SJCRH30 (cell line): ENCODE results near the gene C5orf52. TPM values are rescaled to one million over a fixed set of nuclear protein-coding genes. Genes with fewer than 3 reads are reported as not detected.

Experiments
- DNase-seq, 2 experiments: peaks; one replicate each; pipeline ENCODE4 v3.0.0-alpha.2; 2015 to 2020
- H3K27ac ChIP-seq: fragments of 250-450 bp; sonication (Bioruptor Pico); 2 replicates; pipeline ENCODE4 v1.5.1; 2020; ENCODE audit warnings: mild to moderate bottlenecking, moderate library complexity
- H3K27me3 ChIP-seq: fragments of 250-450 bp; sonication (Bioruptor Pico); 2 replicates; pipeline ENCODE4 v1.5.1; 2020; ENCODE audit warnings: mild to moderate bottlenecking, moderate library complexity
- H3K36me3 ChIP-seq: fragments of 250-450 bp; sonication (Bioruptor Pico); 2 replicates; pipeline ENCODE4 v1.5.1; 2020; ENCODE audit warnings: mild to moderate bottlenecking, moderate library complexity
- H3K4me1 ChIP-seq: fragments of 250-450 bp; sonication (Bioruptor Pico); 2 replicates; pipeline ENCODE4 v1.5.1; 2020; ENCODE audit warnings: mild to moderate bottlenecking, moderate library complexity
- H3K4me3 ChIP-seq: fragments of 250-450 bp; sonication (Bioruptor Pico); 2 replicates; pipeline ENCODE4 v1.5.1; 2020; ENCODE audit warnings: mild to moderate bottlenecking, moderate library complexity
- H3K9me3 ChIP-seq: fragments of 250-450 bp; sonication (Bioruptor Pico); replicated peaks from 2 replicates; pipeline ENCODE4 v1.5.1; 2020; ENCODE audit warnings: mild to moderate bottlenecking, moderate library complexity
- total RNA-seq: library from RNA; depleted of rRNA; stranded (reverse); fragments of >200 nt; shearing (Covaris generic); gene quantifications from 2 replicates; pipeline ENCODE4 v1.2.3, GENCODE V29; 2014; rRNA removed

Gene C5orf52
- not detected in 2 replicates for total RNA-seq

GRCh38 chr5:157670662-157671591, at the start of gene C5orf52:
C5orf52 (plus strand) TSS chr5:157671533; CDS start chr5:157671615, 82 bp downstream.
- H3K27ac ChIP-seq = no peak within 1 kb of the TSS

GRCh38 chr5:157624144-157624543, 47.2 kb upstream of the C5orf52 start:
- Histone ChIP-seq H3K9me3 (peaks cover 9% of the 10 kb centered on the region; the same call in 1 of the 2 replicates), H3K4me1 (peaks cover 11% of the 10 kb centered on the region)

More at GRCh38 chr5:157670662-157671591, at the start of gene C5orf52:
- Histone ChIP-seq H3K27me3 (no peaks in the 10 kb centered on the region), H3K36me3 (no peaks in the 10 kb centered on the region), H3K9me3 (no peaks in the 10 kb centered on the region), H3K4me1 (no peaks in the 10 kb centered on the region), H3K4me3 (no peak within 1 kb of the TSS)
- DNase-seq = no peak

GRCh38 chr5:157626831-157627230, 44.5 kb upstream of the C5orf52 start:
- Histone ChIP-seq H3K4me1 (0 out of 2 replicates have a peak, but pooled peaks cover 4% of the 10 kb centered on the region), H3K4me3 (no peak overlapping the region), H3K36me3 (no peaks in the 10 kb centered on the region), H3K27me3 (no peaks in the 10 kb centered on the region), H3K9me3 (peaks cover 4% of the 10 kb centered on the region; the same call in 1 of the 2 replicates), H3K27ac (no peak overlapping the region)
- no peak for DNase-seq

More at GRCh38 chr5:157624144-157624543, 47.2 kb upstream of the C5orf52 start:
- DNase-seq = no peak
- Histone ChIP-seq H3K27me3 (no peaks in the 10 kb centered on the region), H3K4me3 (no peak overlapping the region), H3K27ac (no peak overlapping the region), H3K36me3 (no peaks in the 10 kb centered on the region)

GRCh38 chr5:157630341-157630740, 41.0 kb upstream of the C5orf52 start:
- no peaks in the 10 kb centered on the region; the same call in 1 of the 2 replicates for H3K9me3 ChIP-seq
- H3K4me3 ChIP-seq = no peak overlapping the region
- H3K27me3 ChIP-seq = no peaks in the 10 kb centered on the region
- no peaks in the 10 kb centered on the region for H3K36me3 ChIP-seq
- H3K27ac ChIP-seq = no peak overlapping the region
- DNase-seq = no peak
- 0 out of 2 replicates have a peak, but pooled peaks cover 1% of the 10 kb centered on the region for H3K4me1 ChIP-seq

- Histone ChIP-seq H3K36me3 (no peaks in the 10 kb centered on the region), H3K9me3 (no peaks in the 10 kb centered on the region), H3K27ac (no peak overlapping the region), H3K4me1 (no peaks in the 10 kb centered on the region), H3K27me3 (no peaks in the 10 kb centered on the region), H3K4me3 (no peak overlapping the region)
- DNase-seq = no peak
These were observed 30.8 kb upstream of the C5orf52 start for GRCh38 chr5:157640406-157641066.

- H3K27ac ChIP-seq = no peak overlapping the region
- H3K27me3 ChIP-seq = no peaks in the 10 kb centered on the region
- H3K4me3 ChIP-seq = no peak overlapping the region
- H3K4me1 ChIP-seq = no peaks in the 10 kb centered on the region
- H3K9me3 ChIP-seq = peaks cover 9% of the 10 kb centered on the region; the same call in 1 of the 2 replicates
- no peaks in the 10 kb centered on the region for H3K36me3 ChIP-seq
- no peak for DNase-seq
These were observed 22.9 kb upstream of the C5orf52 start for GRCh38 chr5:157648275-157648990.

GRCh38 chr5:157649101-157649500, 22.2 kb upstream of the C5orf52 start:
- Histone ChIP-seq H3K27ac (no peak overlapping the region), H3K36me3 (no peaks in the 10 kb centered on the region), H3K4me3 (no peak overlapping the region), H3K4me1 (no peaks in the 10 kb centered on the region), H3K27me3 (no peaks in the 10 kb centered on the region), H3K9me3 (peaks cover 12% of the 10 kb centered on the region; the same call in 1 of the 2 replicates)
- DNase-seq = no peak

GRCh38 chr5:157650991-157651611, 20.2 kb upstream of the C5orf52 start:
- no peak overlapping the region for H3K27ac ChIP-seq
- DNase-seq = no peak
- H3K27me3 ChIP-seq = no peaks in the 10 kb centered on the region
- no peaks in the 10 kb centered on the region for H3K4me1 ChIP-seq
- H3K36me3 ChIP-seq = no peaks in the 10 kb centered on the region
- H3K4me3 ChIP-seq = no peak overlapping the region
- peaks cover 18% of the 10 kb centered on the region; the same call in 1 of the 2 replicates for H3K9me3 ChIP-seq

- Histone ChIP-seq H3K4me3 (no peak overlapping the region), H3K27ac (no peak overlapping the region)
- DNase-seq = no peak
These were observed 19.5 kb upstream of the C5orf52 start for GRCh38 chr5:157651623-157652376.

GRCh38 chr5:157652377-157652692, 19.0 kb upstream of the C5orf52 start, which contains the start of gene SOX30:
SOX30 (minus strand) TSS chr5:157652438; CDS start chr5:157652078, 360 bp downstream.
- DNase-seq = no peak
- Histone ChIP-seq H3K27ac (no peak within 1 kb of the TSS), H3K36me3 (no peaks in the 10 kb centered on the region), H3K4me3 (no peak within 1 kb of the TSS), H3K27me3 (no peaks in the 10 kb centered on the region), H3K4me1 (no peaks in the 10 kb centered on the region), H3K9me3 (peaks cover 18% of the 10 kb centered on the region)

More at GRCh38 chr5:157651623-157652376, 19.5 kb upstream of the C5orf52 start:
- H3K4me1 ChIP-seq = no peaks in the 10 kb centered on the region
- H3K27me3 ChIP-seq = no peaks in the 10 kb centered on the region
- H3K36me3 ChIP-seq = no peaks in the 10 kb centered on the region
- peaks cover 18% of the 10 kb centered on the region for H3K9me3 ChIP-seq

GRCh38 chr5:157657516-157657915, 13.8 kb upstream of the C5orf52 start:
- H3K4me1 ChIP-seq = no peaks in the 10 kb centered on the region; the same call in 1 of the 2 replicates
- peaks cover 42% of the 10 kb centered on the region for H3K9me3 ChIP-seq
- H3K4me3 ChIP-seq = no peak overlapping the region

GRCh38 chr5:157658893-157659292, 12.4 kb upstream of the C5orf52 start:
- no peaks in the 10 kb centered on the region for H3K36me3 ChIP-seq
- H3K4me1 ChIP-seq = no peaks in the 10 kb centered on the region; the same call in 1 of the 2 replicates
- H3K27ac ChIP-seq = no peak overlapping the region
- H3K9me3 ChIP-seq = peaks cover 30% of the 10 kb centered on the region
- no peak for DNase-seq
- H3K27me3 ChIP-seq = no peaks in the 10 kb centered on the region
- H3K4me3 ChIP-seq = no peak overlapping the region

More at GRCh38 chr5:157657516-157657915, 13.8 kb upstream of the C5orf52 start:
- DNase-seq = no peak
- no peak overlapping the region for H3K27ac ChIP-seq
- no peaks in the 10 kb centered on the region for H3K36me3 ChIP-seq
- no peaks in the 10 kb centered on the region for H3K27me3 ChIP-seq

- H3K4me3 ChIP-seq = no peak overlapping the region
- peak overlapping the region; percentile 48 for H3K27ac ChIP-seq
- peak; percentile 33 to 55 for DNase-seq
- H3K27me3 ChIP-seq = no peaks in the 10 kb centered on the region
- H3K4me1 ChIP-seq = no peaks in the 10 kb centered on the region; the same call in 1 of the 2 replicates
- H3K9me3 ChIP-seq = peaks cover 24% of the 10 kb centered on the region
- H3K36me3 ChIP-seq = no peaks in the 10 kb centered on the region
These were observed 11.3 kb upstream of the C5orf52 start for GRCh38 chr5:157659868-157660660.
